HG02938 (cell line): Measurements from ENCODE around the gene ZSCAN22.
A peak's percentile ranks its signal among the peaks of the same experiment; 100 is the strongest.
"Not testable (repeated sequence)": the region's sequence is repeated elsewhere in the genome, so short reads cannot be mapped to it uniquely, and the experiment has no call there.

ENCODE experiments used
- ATAC-seq: cut with Tn5 transposase; IDR thresholded peaks from one replicate; pipeline ENCODE4 v1.9.1; 2021; ENCODE audit warnings: mild to moderate bottlenecking, moderate library complexity; ENCODE audit not compliant: unreplicated experiment

ZSCAN22 gene

GRCh38 chr19:58368561-58369360 is 42.0 kb downstream of the ZSCAN22 start:
- no peak for ATAC-seq

- no peak for ATAC-seq
These were observed 45.7 kb downstream of the ZSCAN22 start for GRCh38 chr19:58372311-58373133.

GRCh38 chr19:58374200-58374599 is 47.4 kb downstream of the ZSCAN22 start:
- ATAC-seq: no peak

GRCh38 chr19:58376724-58377123 is 49.9 kb downstream of the ZSCAN22 start:
- not testable (repeated sequence) for ATAC-seq

DNA sequence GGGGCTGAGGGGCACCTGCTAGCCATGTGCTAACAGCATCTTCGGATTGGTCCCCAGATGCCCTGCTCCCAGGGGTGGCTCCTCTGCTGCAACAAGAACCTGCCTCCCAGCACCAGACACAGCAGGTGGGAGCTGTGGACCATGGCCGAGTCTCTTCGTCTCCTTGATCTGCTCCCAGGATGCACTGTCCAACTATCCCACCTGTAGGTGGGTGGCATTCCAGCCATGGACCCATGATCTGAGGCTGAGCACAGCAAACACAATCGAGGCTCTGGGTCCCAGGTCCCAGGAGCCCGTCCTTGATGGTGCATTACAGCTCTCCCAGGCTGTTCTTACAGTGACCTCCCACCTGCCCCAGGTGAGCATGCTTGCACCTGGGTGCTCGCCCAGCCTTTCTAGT is 52.5 kb downstream of the ZSCAN22 start:
- no peak for ATAC-seq

DNA sequence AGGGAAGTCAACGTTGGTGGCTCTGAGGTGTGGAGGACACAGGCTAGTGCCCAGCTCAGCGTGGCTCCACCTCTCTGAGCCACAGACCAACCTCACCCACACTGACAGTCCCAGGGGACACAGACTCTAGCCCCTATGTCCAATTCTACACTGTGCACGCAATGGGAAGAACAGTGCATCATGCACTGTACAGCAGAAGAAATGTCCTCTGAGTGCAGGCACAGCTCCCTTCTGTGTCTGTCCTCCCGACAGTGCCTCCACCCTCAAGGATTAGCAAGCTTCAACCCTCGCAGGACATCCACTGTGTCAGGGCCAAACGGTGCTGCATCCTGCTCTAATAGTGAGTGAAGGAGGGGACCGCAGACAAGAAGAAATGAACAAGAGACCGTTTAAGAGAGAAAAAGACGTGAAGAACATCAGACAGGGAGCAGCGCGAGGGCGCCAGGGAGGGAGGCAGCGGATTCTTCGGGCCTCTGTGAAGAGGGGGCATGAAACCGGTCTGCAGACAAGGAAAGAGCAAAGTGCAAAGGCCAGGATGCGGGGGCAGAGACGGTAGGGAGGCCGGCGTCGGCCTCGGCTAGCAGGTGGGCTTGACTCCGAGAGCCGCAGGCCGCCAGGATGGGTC is 53.4 kb downstream of the ZSCAN22 start:
- peak; percentile 6 for ATAC-seq

DNA sequence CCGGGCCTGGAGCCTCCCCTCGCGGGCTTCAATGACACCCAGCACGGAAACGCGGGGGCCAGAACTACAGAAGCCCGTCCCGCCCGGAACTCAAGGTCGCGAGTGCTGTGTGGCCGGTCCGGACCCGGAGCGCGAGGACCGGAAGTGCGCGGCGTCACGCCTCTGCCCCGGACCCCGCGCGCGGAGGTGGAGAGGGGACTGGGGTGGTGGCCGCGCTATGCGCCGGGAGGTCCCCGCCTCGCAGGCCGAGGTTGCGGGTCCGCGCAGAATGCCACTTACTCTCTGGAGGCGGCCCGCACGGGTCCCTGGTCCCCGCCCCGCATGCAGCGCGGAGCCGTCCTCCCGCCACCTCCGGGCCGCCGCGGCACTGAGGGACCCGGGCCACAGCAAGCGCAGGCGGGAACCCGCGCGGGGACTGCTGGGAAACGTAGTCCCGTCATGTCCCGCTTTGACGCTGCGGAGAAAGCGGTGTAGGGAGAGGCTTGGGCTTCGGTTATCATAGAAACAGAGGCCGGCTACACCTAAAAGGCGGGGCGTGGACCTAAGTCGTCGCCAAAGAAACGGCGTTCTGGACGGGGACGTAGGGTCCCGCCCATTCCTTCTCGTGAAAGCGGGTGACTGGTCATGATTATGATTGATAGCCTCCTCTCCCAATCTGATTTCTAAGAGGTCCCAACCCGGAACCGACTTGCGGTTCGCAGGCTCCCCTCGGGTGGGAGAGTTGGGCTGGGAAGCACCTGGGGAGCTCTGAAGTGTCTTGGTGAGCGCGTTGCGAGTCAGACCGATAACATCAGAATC is 54.1 kb downstream of the ZSCAN22 start, which contains the start of gene ZNF837:
Gene ZNF837, minus strand, starts transcription at position 369 of the 798 bp plus-strand sequence. CDS start 11,698 bp downstream, outside the sequence.
- peak; percentile 87 for ATAC-seq

DNA sequence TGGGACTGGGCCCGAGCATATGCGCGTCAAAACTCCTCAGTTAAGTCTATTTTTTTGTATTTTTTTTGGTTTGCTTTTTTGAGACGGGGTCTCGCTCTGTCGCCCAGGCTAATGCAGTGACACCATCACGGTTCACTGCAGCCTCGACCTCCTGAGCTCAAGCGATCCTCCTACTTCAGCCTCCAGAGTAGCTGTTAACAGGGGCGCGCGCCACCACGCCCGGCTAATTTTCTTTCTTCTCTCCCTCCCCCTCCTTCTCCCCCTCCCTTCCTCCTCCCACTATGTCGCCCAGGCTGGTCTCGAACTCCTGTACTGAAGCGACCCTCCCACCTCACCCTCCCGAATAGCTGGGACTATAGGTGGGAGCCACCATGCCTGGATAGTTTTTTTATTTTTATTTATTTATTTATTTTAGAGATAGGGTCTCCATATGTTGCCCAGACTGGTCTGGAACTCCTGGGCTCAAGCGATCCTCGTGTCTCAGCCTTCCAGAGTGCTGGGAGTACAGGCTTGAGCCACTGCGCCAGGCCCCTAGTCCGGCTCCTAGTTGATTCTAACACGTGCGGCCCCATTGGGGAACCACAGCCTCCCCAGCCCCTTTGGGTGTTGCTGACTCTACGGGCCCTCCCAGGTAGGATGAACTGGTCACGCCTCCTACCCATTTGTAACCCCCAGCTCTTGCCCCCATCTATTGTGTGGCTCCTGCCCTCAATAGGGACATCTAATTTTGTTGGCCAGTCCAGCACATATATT is 54.8 kb downstream of the ZSCAN22 start:
- ATAC-seq: no peak

DNA sequence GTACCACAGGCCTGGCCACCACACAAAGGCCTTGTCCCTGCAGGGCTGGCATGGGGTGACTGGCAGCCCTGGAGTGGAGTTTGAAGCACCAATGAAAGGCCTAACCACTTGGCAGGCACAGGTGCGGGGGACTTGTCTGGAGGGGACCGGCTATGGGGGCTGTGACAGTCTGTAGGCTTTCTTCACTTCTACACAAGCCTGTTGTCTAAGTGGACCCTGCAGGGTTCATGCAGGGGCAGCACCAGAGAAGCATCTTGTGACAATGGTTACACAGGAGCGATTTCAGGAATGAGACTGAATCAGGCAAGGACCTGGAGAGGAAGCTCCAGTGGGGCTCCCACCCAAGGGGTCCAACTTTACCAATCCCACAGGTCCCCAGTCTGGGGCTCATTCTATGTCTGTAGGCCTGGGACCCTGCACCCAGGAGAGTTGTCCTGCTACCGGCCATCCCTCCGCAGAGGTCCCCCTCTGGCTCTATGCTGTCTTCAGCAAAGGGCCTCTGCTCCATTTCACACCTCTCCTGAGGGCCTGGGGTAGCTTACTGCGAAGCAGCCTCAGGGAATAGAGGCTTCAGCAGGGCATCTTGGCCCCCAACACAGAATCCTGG is 56.3 kb downstream of the ZSCAN22 start:
- ATAC-seq: no peak

- ATAC-seq: no peak
These were observed 58.6 kb downstream of the ZSCAN22 start for GRCh38 chr19:58385313-58385890.

DNA sequence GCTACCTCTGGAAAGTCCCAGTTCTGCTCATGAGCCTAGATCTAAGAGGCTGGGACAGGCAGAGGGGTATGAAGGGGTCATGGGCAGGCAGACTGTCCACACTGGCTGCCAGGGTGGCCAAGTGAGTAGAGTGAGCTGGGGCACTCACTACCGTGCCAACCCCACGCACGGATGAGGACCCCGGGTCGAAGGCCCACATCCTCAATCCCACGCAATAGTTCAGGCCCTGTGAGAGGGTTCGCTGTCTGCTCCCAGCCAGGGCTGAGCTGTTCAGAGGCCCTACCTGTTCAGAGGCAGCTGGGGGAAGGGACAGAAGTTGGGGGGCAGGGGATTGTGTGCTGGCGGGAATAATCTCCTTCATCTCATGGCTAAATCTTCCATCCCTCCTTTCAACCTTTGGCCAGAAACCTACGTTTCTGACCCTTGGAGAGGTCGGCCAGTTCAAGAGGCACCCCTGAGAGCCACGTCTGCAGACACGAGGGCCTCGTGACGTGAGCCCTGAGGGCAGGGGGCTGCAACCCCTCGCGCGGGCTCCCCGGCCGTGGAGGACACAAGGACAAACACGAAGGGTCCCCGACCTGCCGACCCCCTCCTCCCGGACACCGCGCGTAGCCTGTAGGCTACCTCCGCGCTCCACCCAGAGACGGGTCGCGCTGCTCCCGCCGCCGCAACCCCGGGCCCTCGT is 59.2 kb downstream of the ZSCAN22 start:
- no peak for ATAC-seq

- peak; percentile 85 for ATAC-seq
These were observed 60.0 kb downstream of the ZSCAN22 start, which contains the start of gene RPS5 for GRCh38 chr19:58386576-58387337. TSS of gene RPS5 (plus strand) at chr19:58387269. CDS start at chr19:58388138, 869 bp downstream.

GRCh38 chr19:58387338-58388174 is 60.8 kb downstream of the ZSCAN22 start:
- peak; percentile 4 for ATAC-seq

GRCh38 chr19:58388175-58388526 is 61.4 kb downstream of the ZSCAN22 start:
- ATAC-seq: no peak
